B cell (primary cell): Measurements from ENCODE around the gene LDLRAD3. TPM values are rescaled to one million over a fixed set of nuclear protein-coding genes. Genes with fewer than 3 reads are reported as not detected.

Source experiments
- ATAC-seq: fragments of 200-7000 bp; cut with Tn5 transposase; one replicate; pipeline ENCODE4 v1.10.0; 2021; ENCODE audit warnings: low read depth, mild to moderate bottlenecking, moderate number of reproducible peaks, moderate library complexity
- CTCF ChIA-PET: fragments of 350-600 bp; sonication (Branson Sonifier 250); formaldehyde crosslinking; loops from one replicate; lab custom pipeline; 2021; ENCODE audit warnings: antibody characterized with exemption, inconsistent platforms; lab: Charles Lee
- POLR2A ChIA-PET: fragments of 350-600 bp; sonication (Branson Sonifier 250); formaldehyde crosslinking; loops from one replicate; lab custom pipeline; 2021; ENCODE audit warnings: antibody characterized with exemption; lab: Charles Lee
- DNase-seq: peaks from one replicate; pipeline ENCODE4 v3.0.0; 2013
- H2AFZ ChIP-seq: 2 replicates; pipeline ENCODE4 v1.6.1; 2012; ENCODE audit warnings: mild to moderate bottlenecking, low read depth, low read length; ENCODE audit not compliant: insufficient read depth, poor library complexity, severe bottlenecking
- H3K27ac ChIP-seq, 2 donors: 1 replicate in 1 of 2; 2 replicates in 1 of 2; pipeline ENCODE4 v1.5.1; 2012 to 2013; ENCODE audit warnings: low read length in 2 of 2, mild to moderate bottlenecking in 2 of 2, moderate library complexity in 1 of 2
- H3K27me3 ChIP-seq, 4 experiments: fragments of 200-600 bp in 1 of 4; sonication (generic) in 1 of 4; replicated peaks in 1 of 4; 1 replicate in 2 of 4; 2 replicates in 2 of 4; pipeline versions ENCODE4 v1.6.1 to v1.7.0; 2013 to 2016; ENCODE audit warnings: low read length in 3 of 4, mild to moderate bottlenecking in 2 of 4, mixed read lengths in 1 of 4, moderate library complexity in 1 of 4; ENCODE audit not compliant: insufficient read depth in 4 of 4, control insufficient read depth in 3 of 4; ENCODE audit errors: control extremely low read depth in 1 of 4
- H3K36me3 ChIP-seq, 2 experiments: replicated peaks in 1 of 2; 1 replicate in 1 of 2; 2 replicates in 1 of 2; pipeline versions ENCODE4 v1.6.1 to v1.7.1; 2013; ENCODE audit warnings: low read length in 1 of 2; ENCODE audit not compliant: insufficient read depth in 2 of 2, control insufficient read depth in 1 of 2; ENCODE audit errors: control extremely low read depth in 1 of 2, extremely low read depth in 1 of 2
- H3K4me1 ChIP-seq, 2 donors: fragments of 200-600 bp in 1 of 2; sonication (generic) in 1 of 2; 1 replicate in 1 of 2; 2 replicates in 1 of 2; pipeline versions ENCODE4 v1.5.1 to v1.6.1; 2013 to 2017; ENCODE audit warnings: low read length in 2 of 2; ENCODE audit not compliant: control insufficient read depth in 2 of 2, insufficient read depth in 2 of 2
- H3K4me2 ChIP-seq: replicated peaks from 2 replicates; pipeline ENCODE3; 2012; ENCODE audit warnings: mild to moderate bottlenecking, low read depth, low read length; ENCODE audit not compliant: poor library complexity, severe bottlenecking
- H3K4me3 ChIP-seq, 5 experiments: fragments of 200-600 bp in 1 of 5; sonication (generic) in 1 of 5; 1 replicate in 3 of 5; 2 replicates in 2 of 5; pipeline versions ENCODE4 v1.5.1 to v1.7.0; 2011 to 2016; ENCODE audit warnings: low read length in 4 of 5, mild to moderate bottlenecking in 4 of 5, low read depth in 2 of 5, control low read depth in 1 of 5, moderate library complexity in 1 of 5; ENCODE audit not compliant: insufficient read depth in 1 of 5; ENCODE audit errors: control extremely low read depth in 1 of 5, extremely low read depth in 1 of 5
- H3K79me2 ChIP-seq: fragments of 200-600 bp; sonication (generic); one replicate; pipeline ENCODE4 v1.6.0; 2016; ENCODE audit warnings: low read length; ENCODE audit not compliant: control insufficient read depth, insufficient read depth
- H3K9ac ChIP-seq: fragments of 200-600 bp; sonication (generic); 2 replicates; pipeline ENCODE4 v1.6.1; 2017; ENCODE audit warnings: mild to moderate bottlenecking, low read length, moderate library complexity
- H3K9me3 ChIP-seq, 3 donors: one replicate each; pipeline versions ENCODE4 v1.6.1 to v1.7.1; 2013; ENCODE audit warnings: low read length in 2 of 3; ENCODE audit not compliant: control insufficient read depth in 2 of 3, insufficient read depth in 1 of 3; ENCODE audit errors: control extremely low read depth in 1 of 3
- H4K20me1 ChIP-seq: 2 replicates; pipeline ENCODE4 v1.6.0; 2012; ENCODE audit warnings: mild to moderate bottlenecking, low read length; ENCODE audit not compliant: insufficient read depth, control insufficient read depth, poor library complexity, severe bottlenecking
- H3K27ac Mint-ChIP-seq: one replicate; pipeline ENCODE4 v1.8.0; 2021; ENCODE audit warnings: mixed read lengths
- H3K27me3 Mint-ChIP-seq: one replicate; pipeline ENCODE4 v1.8.0; 2021; ENCODE audit warnings: mixed read lengths
- H3K4me1 Mint-ChIP-seq: one replicate; pipeline ENCODE4 v1.8.0; 2021; ENCODE audit warnings: mixed read lengths
- H3K4me3 Mint-ChIP-seq: one replicate; pipeline ENCODE4 v1.8.0; 2021; ENCODE audit warnings: mixed read lengths
- H3K9me3 Mint-ChIP-seq: one replicate; pipeline ENCODE4 v1.8.0; 2022; ENCODE audit warnings: mixed read lengths; ENCODE audit not compliant: insufficient read depth
- CTCF ChIP-seq: fragments of 200-600 bp; IDR thresholded peaks from one replicate; pipeline ENCODE4 v1.8.0; 2022; ENCODE audit warnings: antibody characterized with exemption, mild to moderate bottlenecking
- EZH2 ChIP-seq: IDR thresholded peaks from 2 replicates; pipeline ENCODE4 v1.6.1; 2012; ENCODE audit warnings: borderline replicate concordance, low read depth, mild to moderate bottlenecking, moderate library complexity, low read length; ENCODE audit not compliant: insufficient read depth, poor library complexity, severe bottlenecking
- WGBS: methylation state at CpG from one replicate; pipeline ENCODE4 v1.1.5; 2013; ENCODE audit warnings: missing lambda C conversion rate; ENCODE audit not compliant: insufficient coverage; 5-methylcytosine and 5-hydroxymethylcytosine counted together
- intact Hi-C: fragments of 100-400 bp; cut with micrococcal nuclease; formaldehyde crosslinking; loops from one replicate; pipeline ENCODE4 v1.10.0; 2022
- polyA plus RNA-seq: library from polyadenylated mRNA; depleted of rRNA; stranded (reverse); fragments of >200 nt; gene quantifications from 2 replicates; pipeline ENCODE4 v1.2.3, GENCODE V29; 2012
- total RNA-seq, 2 donors: library from RNA; stranded (reverse); fragments of 120-200 nt in 1 of 2; gene quantifications; 1 replicate in 1 of 2; 2 replicates in 1 of 2; pipeline versions ENCODE4 v1.2.3 to v1.2.4, GENCODE V29; 2013 to 2022

Gene LDLRAD3
- total and polyA plus RNA-seq, 2 donors (not counting 1 experiment from before 2014, with no cell fraction given): 0.01 TPM; not detected in 1

GRCh38 chr11:36059660-36060059, 115.8 kb downstream of the LDLRAD3 start:
- no peak overlapping the region for H3K4me3 ChIP-seq
- no peaks in the 10 kb centered on the region for H3K4me1 ChIP-seq
- peaks cover 0 to 15% (median 0%) of the 10 kb centered on the region in 3 donors for H3K9me3 ChIP-seq
- Mint-ChIP-seq H3K9me3 (peaks cover 4% of the 10 kb centered on the region), H3K4me1 (peaks cover 2% of the 10 kb centered on the region), H3K27ac (no peak overlapping the region), H3K4me3 (no peak overlapping the region), H3K27me3 (peaks cover 21% of the 10 kb centered on the region)
- H3K27me3 ChIP-seq: peaks cover 0 to 4% (median 0%) of the 10 kb centered on the region in 4 experiments
- H4K20me1 ChIP-seq: no peaks in the 10 kb centered on the region
- no CpG with 5 or more reads among the region's 4 CpGs for WGBS
- H2AFZ ChIP-seq: no peak overlapping the region
- ATAC-seq: no peak
- H3K36me3 ChIP-seq: no peaks in the 10 kb centered on the region
- ChIA-PET POLR2A (no interaction called here), CTCF (no interaction called here)
- no peak for TF ChIP-seq EZH2
- TF ChIP-seq CTCF: no peak
- H3K27ac ChIP-seq: no peak overlapping the region
- H3K79me2 ChIP-seq: no peaks in the 10 kb centered on the region
- DNase-seq: no peak
- H3K4me2 ChIP-seq: no peak overlapping the region
- no peak overlapping the region for H3K9ac ChIP-seq
- intact Hi-C loops: no loop called here

GRCh38 chr11:36060926-36061325, 117.1 kb downstream of the LDLRAD3 start:
- H3K27ac Mint-ChIP-seq: no peak overlapping the region
- no peak overlapping the region for H3K4me3 Mint-ChIP-seq
- no peaks in the 10 kb centered on the region for H3K79me2 ChIP-seq
- ChIA-PET POLR2A (no interaction called here), CTCF (no interaction called here)
- peaks cover 2% of the 10 kb centered on the region for H3K9me3 Mint-ChIP-seq
- no peak overlapping the region for H3K9ac ChIP-seq
- DNase-seq (no peak), ATAC-seq (no peak)
- H3K4me1 Mint-ChIP-seq: peaks cover 2% of the 10 kb centered on the region
- 15% methylated on average over 3 of the region's 7 CpGs for WGBS
- H2AFZ ChIP-seq: no peak overlapping the region
- H3K4me1 ChIP-seq: no peaks in the 10 kb centered on the region
- H3K27me3 Mint-ChIP-seq: peaks cover 21% of the 10 kb centered on the region
- intact Hi-C loops: no loop called here
- no peak overlapping the region for H3K4me2 ChIP-seq
- H3K27me3 ChIP-seq: peaks cover 0 to 4% (median 0%) of the 10 kb centered on the region in 4 experiments
- TF ChIP-seq EZH2 (no peak), CTCF (no peak)
- H3K9me3 ChIP-seq: peaks cover 0 to 15% (median 0%) of the 10 kb centered on the region in 3 donors
- no peak overlapping the region for H3K4me3 ChIP-seq
- no peak overlapping the region for H3K27ac ChIP-seq
- no peaks in the 10 kb centered on the region for H4K20me1 ChIP-seq
- H3K36me3 ChIP-seq: no peaks in the 10 kb centered on the region
